ENCODE results near the gene SLCO3A1.

SLCO3A1 gene

GRCh38 chr15:92113832-92114231 lies 260.3 kb downstream of the SLCO3A1 start:
- H3F3A ChIP-seq (ENCODE audit: low read depth) = no peaks in the 10 kb centered on the region
- H3K9me3 ChIP-seq (ENCODE audit: insufficient read depth, low read depth, low read length) = no peaks in the 10 kb centered on the region
- no peak for TF ChIP-seq EZH2phosphoT487 (IDR thresholded peaks at IDR 0.05; ENCODE audit: borderline replicate concordance)
- H3K4me1 ChIP-seq (ENCODE audit: insufficient read depth, low read length, poor library complexity, severe bottlenecking) = peaks cover 19% of the 10 kb centered on the region
- H2AFZ ChIP-seq (ENCODE audit: low read length) = no peak overlapping the region
- no peak overlapping the region for H3K4me3 ChIP-seq (ENCODE audit: low read length, poor library complexity, severe bottlenecking)
- H3K27me3 ChIP-seq (ENCODE audit: insufficient read depth, low read length, poor library complexity, severe bottlenecking) = no peaks in the 10 kb centered on the region
- H3K9me2 ChIP-seq (replicated peaks; ENCODE audit: low read depth, low read length) = no peaks in the 10 kb centered on the region
- H3K4me2 ChIP-seq (ENCODE audit: low read depth, low read length, poor library complexity, severe bottlenecking) = no peak overlapping the region
- H3K36me3 ChIP-seq (ENCODE audit: insufficient read depth, low read length) = no peaks in the 10 kb centered on the region
- H3K79me2 ChIP-seq (ENCODE audit: insufficient read depth, low read length) = no peaks in the 10 kb centered on the region
- H3K9ac ChIP-seq (ENCODE audit: low read depth, low read length, poor library complexity, severe bottlenecking) = no peak overlapping the region
- H4K20me1 ChIP-seq (ENCODE audit: insufficient read depth, low read length, poor library complexity, severe bottlenecking) = no peaks in the 10 kb centered on the region

- H3K4me1 ChIP-seq (ENCODE audit: insufficient read depth, low read length, poor library complexity, severe bottlenecking) = peaks cover 4% of the 10 kb centered on the region
- TF ChIP-seq EZH2phosphoT487 (IDR thresholded peaks at IDR 0.05; ENCODE audit: borderline replicate concordance) (no peak), CTCF (conservative IDR thresholded peaks at IDR 0.05; ENCODE audit: low read length) (no peak)
- H3K27me3 ChIP-seq (ENCODE audit: insufficient read depth, low read length, poor library complexity, severe bottlenecking) = no peaks in the 10 kb centered on the region
- H4K20me1 ChIP-seq (ENCODE audit: insufficient read depth, low read length, poor library complexity, severe bottlenecking) = no peaks in the 10 kb centered on the region
- H3K4me3 ChIP-seq (ENCODE audit: low read length, poor library complexity, severe bottlenecking) = no peak overlapping the region
- H3F3A ChIP-seq (ENCODE audit: low read depth) = no peaks in the 10 kb centered on the region
- H3K36me3 ChIP-seq (ENCODE audit: insufficient read depth, low read length) = no peaks in the 10 kb centered on the region
- no peaks in the 10 kb centered on the region for H3K9me2 ChIP-seq (replicated peaks; ENCODE audit: low read depth, low read length)
- no peak overlapping the region for H3K4me2 ChIP-seq (ENCODE audit: low read depth, low read length, poor library complexity, severe bottlenecking)
- H3K79me2 ChIP-seq (ENCODE audit: insufficient read depth, low read length) = no peaks in the 10 kb centered on the region
- H3K9ac ChIP-seq (ENCODE audit: low read depth, low read length, poor library complexity, severe bottlenecking) = no peak overlapping the region
- no peaks in the 10 kb centered on the region for H3K9me3 ChIP-seq (ENCODE audit: insufficient read depth, low read depth, low read length)
- H2AFZ ChIP-seq (ENCODE audit: low read length) = no peak overlapping the region
Observed at GRCh38 chr15:92115834-92116233, 262.3 kb downstream of the SLCO3A1 start.

- no peak overlapping the region for H3K4me3 ChIP-seq (ENCODE audit: low read length, poor library complexity, severe bottlenecking)
- H3K79me2 ChIP-seq (ENCODE audit: insufficient read depth, low read length) = no peaks in the 10 kb centered on the region
- no peak overlapping the region for H3K4me2 ChIP-seq (ENCODE audit: low read depth, low read length, poor library complexity, severe bottlenecking)
- H2AFZ ChIP-seq (ENCODE audit: low read length) = no peak overlapping the region
- H3F3A ChIP-seq (ENCODE audit: low read depth) = no peaks in the 10 kb centered on the region
- TF ChIP-seq CTCF (conservative IDR thresholded peaks at IDR 0.05; ENCODE audit: low read length) = no peak
- no peak for TF ChIP-seq EZH2phosphoT487 (IDR thresholded peaks at IDR 0.05; ENCODE audit: borderline replicate concordance)
- H3K27me3 ChIP-seq (ENCODE audit: insufficient read depth, low read length, poor library complexity, severe bottlenecking) = no peaks in the 10 kb centered on the region
- no peaks in the 10 kb centered on the region for H3K9me3 ChIP-seq (ENCODE audit: insufficient read depth, low read depth, low read length)
- no peaks in the 10 kb centered on the region for H3K9me2 ChIP-seq (replicated peaks; ENCODE audit: low read depth, low read length)
- peaks cover 4% of the 10 kb centered on the region for H3K4me1 ChIP-seq (ENCODE audit: insufficient read depth, low read length, poor library complexity, severe bottlenecking)
- no peaks in the 10 kb centered on the region for H3K36me3 ChIP-seq (ENCODE audit: insufficient read depth, low read length)
- no peaks in the 10 kb centered on the region for H4K20me1 ChIP-seq (ENCODE audit: insufficient read depth, low read length, poor library complexity, severe bottlenecking)
- H3K9ac ChIP-seq (ENCODE audit: low read depth, low read length, poor library complexity, severe bottlenecking) = no peak overlapping the region
Observed at GRCh38 chr15:92116330-92116729, 262.8 kb downstream of the SLCO3A1 start.

- H3K27me3 ChIP-seq (ENCODE audit: insufficient read depth, low read length, poor library complexity, severe bottlenecking) = no peaks in the 10 kb centered on the region
- H3K9ac ChIP-seq (ENCODE audit: low read depth, low read length, poor library complexity, severe bottlenecking) = no peak overlapping the region
- no peaks in the 10 kb centered on the region for H3F3A ChIP-seq (ENCODE audit: low read depth)
- no peaks in the 10 kb centered on the region for H4K20me1 ChIP-seq (ENCODE audit: insufficient read depth, low read length, poor library complexity, severe bottlenecking)
- no peaks in the 10 kb centered on the region for H3K9me2 ChIP-seq (replicated peaks; ENCODE audit: low read depth, low read length)
- no peaks in the 10 kb centered on the region for H3K79me2 ChIP-seq (ENCODE audit: insufficient read depth, low read length)
- no peak overlapping the region for H3K4me3 ChIP-seq (ENCODE audit: low read length, poor library complexity, severe bottlenecking)
- H3K4me1 ChIP-seq (ENCODE audit: insufficient read depth, low read length, poor library complexity, severe bottlenecking) = peaks cover 4% of the 10 kb centered on the region
- no peak overlapping the region for H2AFZ ChIP-seq (ENCODE audit: low read length)
- H3K9me3 ChIP-seq (ENCODE audit: insufficient read depth, low read depth, low read length) = no peaks in the 10 kb centered on the region
- no peak overlapping the region for H3K4me2 ChIP-seq (ENCODE audit: low read depth, low read length, poor library complexity, severe bottlenecking)
- H3K36me3 ChIP-seq (ENCODE audit: insufficient read depth, low read length) = no peaks in the 10 kb centered on the region
- TF ChIP-seq EZH2phosphoT487 (IDR thresholded peaks at IDR 0.05; ENCODE audit: borderline replicate concordance) = no peak
- no peak for TF ChIP-seq CTCF (conservative IDR thresholded peaks at IDR 0.05; ENCODE audit: low read length)
Observed at GRCh38 chr15:92117261-92117731, 263.8 kb downstream of the SLCO3A1 start.

All from Loucy (cell line).